Nephron progenitor cell (in vitro differentiated cells): ENCODE results near the gene COL9A3.

Experiments used
- DNase-seq: peaks from one replicate; pipeline ENCODE4 v3.0.0; 2021
- H3K27ac Mint-ChIP-seq: 2 replicates; pipeline ENCODE4 v1.8.0; 2021; ENCODE audit warnings: mild to moderate bottlenecking, moderate library complexity, mixed read lengths
- H3K27me3 Mint-ChIP-seq: 2 replicates; pipeline ENCODE4 v1.8.0; 2021; ENCODE audit warnings: mild to moderate bottlenecking, low read depth, mixed read lengths; ENCODE audit not compliant: poor library complexity
- H3K36me3 Mint-ChIP-seq: 2 replicates; pipeline ENCODE4 v1.8.0; 2021; ENCODE audit warnings: low read depth, mixed read lengths
- H3K4me1 Mint-ChIP-seq: 2 replicates; pipeline ENCODE4 v1.8.0; 2021; ENCODE audit warnings: mixed read lengths
- H3K4me3 Mint-ChIP-seq: 2 replicates; pipeline ENCODE4 v1.8.0; 2021; ENCODE audit warnings: mild to moderate bottlenecking, moderate library complexity, mixed read lengths
- H3K9me3 Mint-ChIP-seq: 2 replicates; pipeline ENCODE4 v1.8.0; 2021; ENCODE audit warnings: mild to moderate bottlenecking, moderate library complexity, mixed read lengths
- TF ChIP-seq, protein P1 (sequence below): fragments of 200-600 bp; sonication (generic); IDR thresholded peaks from 2 replicates; pipeline ENCODE4 v1.5.0; 2021; ENCODE audit warnings: antibody characterized with exemption

The COL9A3 gene

DNA sequence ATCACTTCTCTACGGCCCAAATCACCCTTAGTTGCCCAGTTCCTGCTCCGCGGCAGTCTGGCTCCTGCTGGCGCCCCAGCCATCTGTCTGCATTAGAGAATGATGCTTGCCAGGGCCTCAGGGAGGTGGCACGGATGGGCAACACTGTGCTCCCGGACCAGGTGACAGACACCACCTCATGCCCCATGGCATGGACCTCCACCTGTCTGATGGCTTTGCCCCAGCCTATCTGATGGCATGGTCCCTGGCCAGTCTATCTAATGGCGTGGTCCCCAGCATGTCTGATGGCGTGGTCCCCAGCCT, 39.4 kb upstream of the COL9A3 start:
- TF ChIP-seq, protein P1, sequence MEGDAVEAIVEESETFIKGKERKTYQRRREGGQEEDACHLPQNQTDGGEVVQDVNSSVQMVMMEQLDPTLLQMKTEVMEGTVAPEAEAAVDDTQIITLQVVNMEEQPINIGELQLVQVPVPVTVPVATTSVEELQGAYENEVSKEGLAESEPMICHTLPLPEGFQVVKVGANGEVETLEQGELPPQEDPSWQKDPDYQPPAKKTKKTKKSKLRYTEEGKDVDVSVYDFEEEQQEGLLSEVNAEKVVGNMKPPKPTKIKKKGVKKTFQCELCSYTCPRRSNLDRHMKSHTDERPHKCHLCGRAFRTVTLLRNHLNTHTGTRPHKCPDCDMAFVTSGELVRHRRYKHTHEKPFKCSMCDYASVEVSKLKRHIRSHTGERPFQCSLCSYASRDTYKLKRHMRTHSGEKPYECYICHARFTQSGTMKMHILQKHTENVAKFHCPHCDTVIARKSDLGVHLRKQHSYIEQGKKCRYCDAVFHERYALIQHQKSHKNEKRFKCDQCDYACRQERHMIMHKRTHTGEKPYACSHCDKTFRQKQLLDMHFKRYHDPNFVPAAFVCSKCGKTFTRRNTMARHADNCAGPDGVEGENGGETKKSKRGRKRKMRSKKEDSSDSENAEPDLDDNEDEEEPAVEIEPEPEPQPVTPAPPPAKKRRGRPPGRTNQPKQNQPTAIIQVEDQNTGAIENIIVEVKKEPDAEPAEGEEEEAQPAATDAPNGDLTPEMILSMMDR, result no peak
- H3K36me3 Mint-ChIP-seq, result no peaks in the 10 kb centered on the region
- H3K27ac Mint-ChIP-seq, result no peak overlapping the region
- no peak for DNase-seq
- H3K4me1 Mint-ChIP-seq, result peaks cover 57% of the 10 kb centered on the region
- H3K27me3 Mint-ChIP-seq, result peaks cover 9% of the 10 kb centered on the region
- no peaks in the 10 kb centered on the region for H3K9me3 Mint-ChIP-seq
- no peak overlapping the region for H3K4me3 Mint-ChIP-seq

DNA sequence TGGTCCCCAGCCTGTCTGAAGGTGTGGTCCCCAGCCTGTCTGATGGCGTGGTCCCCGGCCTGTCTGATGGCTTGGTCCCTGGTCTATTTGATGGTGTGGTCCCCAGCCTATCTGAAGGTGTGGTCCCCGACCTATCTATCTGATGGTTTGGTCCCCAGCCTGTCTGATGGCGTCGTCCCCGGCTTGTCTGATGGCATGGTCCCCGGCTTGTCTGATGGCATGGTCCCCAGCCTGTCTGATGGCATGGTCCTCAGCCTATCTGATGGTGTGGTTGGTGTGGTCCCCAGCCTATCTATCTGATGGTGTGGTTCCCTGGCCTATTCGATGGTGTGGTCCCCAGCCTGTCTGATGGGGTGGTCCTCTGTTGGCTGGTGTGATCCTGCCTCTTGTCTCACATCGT, 38.8 kb upstream of the COL9A3 start:
- Mint-ChIP-seq H3K4me1 (peaks cover 57% of the 10 kb centered on the region), H3K27me3 (peaks cover 9% of the 10 kb centered on the region), H3K36me3 (no peaks in the 10 kb centered on the region), H3K4me3 (no peak overlapping the region), H3K27ac (no peak overlapping the region), H3K9me3 (no peaks in the 10 kb centered on the region)
- DNase-seq, result no peak
- TF ChIP-seq, protein P1, result no peak

GRCh38 chr20:62778601-62779416, 38.0 kb upstream of the COL9A3 start:
- no peak overlapping the region for H3K4me3 Mint-ChIP-seq
- H3K4me1 Mint-ChIP-seq, result peaks cover 53% of the 10 kb centered on the region
- H3K27me3 Mint-ChIP-seq, result peaks cover 3% of the 10 kb centered on the region
- DNase-seq, result no peak
- no peaks in the 10 kb centered on the region for H3K36me3 Mint-ChIP-seq
- no peak overlapping the region for H3K27ac Mint-ChIP-seq
- H3K9me3 Mint-ChIP-seq, result no peaks in the 10 kb centered on the region
- TF ChIP-seq, protein P1, result no peak

DNA sequence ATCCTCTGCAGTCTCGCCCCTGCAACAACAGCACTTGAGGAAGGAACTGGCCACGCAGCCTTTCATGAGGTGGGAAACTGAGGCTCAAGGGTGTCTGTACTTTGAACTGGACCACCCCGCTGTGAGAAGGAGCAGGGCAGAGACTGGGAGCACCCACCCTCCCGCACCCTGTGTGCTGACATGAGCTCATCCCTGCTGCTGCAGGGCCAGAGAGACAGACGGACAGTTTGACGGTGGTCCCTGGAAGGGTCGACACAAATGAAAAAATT, 37.5 kb upstream of the COL9A3 start:
- H3K36me3 Mint-ChIP-seq, result no peaks in the 10 kb centered on the region
- no peak for DNase-seq
- no peak overlapping the region for H3K27ac Mint-ChIP-seq
- H3K4me1 Mint-ChIP-seq, result peaks cover 49% of the 10 kb centered on the region
- H3K27me3 Mint-ChIP-seq, result peaks cover 3% of the 10 kb centered on the region
- TF ChIP-seq, protein P1, result no peak
- H3K9me3 Mint-ChIP-seq, result no peaks in the 10 kb centered on the region
- H3K4me3 Mint-ChIP-seq, result no peak overlapping the region

GRCh38 chr20:62780204-62780603, 36.6 kb upstream of the COL9A3 start:
- no peaks in the 10 kb centered on the region for H3K36me3 Mint-ChIP-seq
- no peak overlapping the region for H3K4me3 Mint-ChIP-seq

DNA sequence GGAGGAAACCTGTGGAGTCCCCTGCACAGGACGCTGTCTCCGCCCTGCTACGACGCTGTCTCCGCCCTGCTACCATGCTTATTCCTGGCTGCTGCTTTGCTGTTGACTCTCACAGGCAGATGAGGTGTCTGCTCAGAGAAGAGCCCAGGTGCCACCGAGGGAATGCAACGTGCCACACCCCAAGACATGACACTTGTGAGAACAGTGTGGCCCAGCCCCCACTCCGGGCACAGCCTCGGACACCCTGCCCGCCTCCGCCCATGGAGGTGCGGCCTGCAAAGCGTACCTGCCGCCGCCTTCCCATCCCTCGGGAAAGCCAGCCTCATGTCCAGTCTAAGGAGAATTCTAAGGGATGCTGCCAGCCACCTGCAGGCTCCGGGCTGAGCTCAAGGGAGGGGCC, 36.2 kb upstream of the COL9A3 start:
- TF ChIP-seq, protein P1, result no peak
- H3K4me3 Mint-ChIP-seq, result no peak overlapping the region
- peaks cover 40% of the 10 kb centered on the region for H3K4me1 Mint-ChIP-seq
- no peaks in the 10 kb centered on the region for H3K27me3 Mint-ChIP-seq
- H3K36me3 Mint-ChIP-seq, result no peaks in the 10 kb centered on the region
- no peak for DNase-seq
- no peaks in the 10 kb centered on the region for H3K9me3 Mint-ChIP-seq
- H3K27ac Mint-ChIP-seq, result peak overlapping the region; percentile 51

More at GRCh38 chr20:62780204-62780603, 36.6 kb upstream of the COL9A3 start:
- Mint-ChIP-seq H3K9me3 (no peaks in the 10 kb centered on the region), H3K4me1 (peaks cover 41% of the 10 kb centered on the region), H3K27me3 (no peaks in the 10 kb centered on the region), H3K27ac (peak overlapping the region; percentile 51)
- TF ChIP-seq, protein P1, result no peak
- DNase-seq, result no peak
